NCI-H774 (cell line): Measurements from ENCODE around the gene MGLL.
"Not testable (repeated sequence)": the region's sequence is repeated elsewhere in the genome, so short reads cannot be mapped to it uniquely, and the experiment has no call there.

ENCODE experiments used
- DNase-seq: peaks from one replicate; lab custom pipeline; 2025; lab: John Stamatoyannopoulos, UW

Gene MGLL

GRCh38 chr3:127707851-127708411 is 114.4 kb downstream of the MGLL start:
- DNase-seq = no peak

- DNase-seq = no peak
Observed at GRCh38 chr3:127706785-127707351, 115.4 kb downstream of the MGLL start.

- no peak for DNase-seq
Observed at GRCh38 chr3:127706312-127706711, 116.0 kb downstream of the MGLL start.

- not testable (repeated sequence) for DNase-seq
Observed at GRCh38 chr3:127704840-127705239, 117.5 kb downstream of the MGLL start.

GRCh38 chr3:127702151-127702578 is 120.2 kb downstream of the MGLL start:
- no peak for DNase-seq

- no peak for DNase-seq
Observed at GRCh38 chr3:127701280-127701911, 120.9 kb downstream of the MGLL start.

- no peak for DNase-seq
Observed at GRCh38 chr3:127700406-127700805, 121.9 kb downstream of the MGLL start.

GRCh38 chr3:127699416-127700300 is 122.7 kb downstream of the MGLL start:
- no peak for DNase-seq

GRCh38 chr3:127698691-127699415 is 123.5 kb downstream of the MGLL start:
- no peak for DNase-seq

GRCh38 chr3:127698286-127698685 is 124.0 kb downstream of the MGLL start:
- DNase-seq = no peak

GRCh38 chr3:127697551-127698240 is 124.6 kb downstream of the MGLL start:
- DNase-seq = peak; percentile 87

GRCh38 chr3:127694467-127695215 is 127.7 kb downstream of the MGLL start:
- peak; percentile 65 for DNase-seq

GRCh38 chr3:127693336-127693843 is 128.9 kb downstream of the MGLL start:
- no peak for DNase-seq

GRCh38 chr3:127692501-127693335 is 129.6 kb downstream of the MGLL start:
- no peak for DNase-seq

GRCh38 chr3:127691974-127692373 is 130.3 kb downstream of the MGLL start:
- no peak for DNase-seq

- no peak for DNase-seq
Observed at GRCh38 chr3:127691489-127691888, 130.8 kb downstream of the MGLL start.

GRCh38 chr3:127690823-127691452 is 131.4 kb downstream of the MGLL start:
- DNase-seq = no peak

- no peak for DNase-seq
Observed at GRCh38 chr3:127690106-127690505, 132.2 kb downstream of the MGLL start.

- no peak for DNase-seq
Observed at GRCh38 chr3:127689266-127689860, 133.0 kb downstream of the MGLL start.
